H1 (cell line): ENCODE data around the gene GALNT13. TPM values are rescaled to one million over a fixed set of nuclear protein-coding genes. Genes with fewer than 3 reads are reported as not detected.

ENCODE experiments used
- CHD7 ChIP-seq: fragments of 300-600 bp; sonication (generic); IDR thresholded peaks from 2 replicates; pipeline ENCODE4 v1.7.1; 2012; ENCODE audit warnings: low read length, moderate library complexity, mild to moderate bottlenecking, inconsistent platforms; ENCODE audit not compliant: insufficient replicate concordance
- CTCF ChIP-seq, 3 experiments: IDR thresholded peaks; 1 replicate in 2 of 3; 2 replicates in 1 of 3; pipeline versions ENCODE4 v1.5.1 to v1.6.1; 2011; ENCODE audit warnings: low read length in 3 of 3, mild to moderate bottlenecking in 3 of 3, inconsistent platforms in 2 of 3, low read depth in 1 of 3, moderate library complexity in 1 of 3; ENCODE audit not compliant: insufficient read depth in 1 of 3; ENCODE audit errors: control extremely low read depth in 1 of 3
- EZH2 ChIP-seq: fragments of 200-600 bp; sonication (generic); IDR thresholded peaks from 2 replicates; pipeline ENCODE4 v1.7.1; 2012; ENCODE audit warnings: low read depth, mild to moderate bottlenecking, moderate library complexity, low read length, inconsistent platforms; ENCODE audit not compliant: severe bottlenecking
- MAFK ChIP-seq: IDR thresholded peaks from 2 replicates; pipeline ENCODE4 v1.6.1; 2012; ENCODE audit warnings: low read depth, mild to moderate bottlenecking, improper control_type of control experiment, low read length
- SIN3A ChIP-seq, 2 experiments: IDR thresholded peaks in 1 of 2; conservative IDR thresholded peaks in 1 of 2; 2 replicates each; pipeline ENCODE4 v1.6.1; 2011 to 2012; ENCODE audit warnings: low read length in 2 of 2, improper control_type of control experiment in 1 of 2, low read depth in 1 of 2, mild to moderate bottlenecking in 1 of 2
- SIRT6 ChIP-seq: IDR thresholded peaks from one replicate; pipeline ENCODE4 v1.7.1; 2012; ENCODE audit warnings: low read length, inconsistent platforms
- SP2 ChIP-seq: IDR thresholded peaks from 2 replicates; pipeline ENCODE4 v1.6.1; 2012; ENCODE audit warnings: mild to moderate bottlenecking, low read length, inconsistent platforms
- TCF12 ChIP-seq: IDR thresholded peaks from 2 replicates; pipeline ENCODE4 v1.6.1; 2011; ENCODE audit warnings: low read depth, mild to moderate bottlenecking, low read length
- TEAD4 ChIP-seq: IDR thresholded peaks from 2 replicates; pipeline ENCODE4 v1.6.1; 2012; ENCODE audit warnings: low read depth, low read length, inconsistent platforms, mixed read lengths
- YY1 ChIP-seq: IDR thresholded peaks from 2 replicates; pipeline ENCODE4 v1.6.1; 2011; ENCODE audit warnings: low read depth, mild to moderate bottlenecking, low read length
- polyA plus RNA-seq, 7 experiments: library from polyadenylated mRNA; depleted of rRNA in 3 of 7; stranded (reverse) in 5 of 7; unstranded in 2 of 7; fragments of >200 nt in 5 of 7; fragments of 200-250 nt in 2 of 7; gene quantifications; 1 replicate in 5 of 7; 2 replicates in 1 of 7; 4 replicates in 1 of 7; pipeline versions ENCODE4 v1.2.1 to v1.2.3, GENCODE V29; 2011 to 2013; ENCODE audit warnings: missing spikeins in 2 of 7, mixed read lengths in 2 of 7
- total RNA-seq: library from RNA; stranded (reverse); fragmentation: NEBNext Ultra II Directional; extraction: Animal tissue kit (Norgen Biotek cat#: 25700); gene quantifications from 2 replicates; pipeline ENCODE4 v1.2.1, GENCODE V29; 2021

Gene GALNT13
- total and polyA plus RNA-seq, 2 of the 8 experiments (the other 6 are each of a cell fraction or from before 2014, with no cell fraction given): 3.2 to 9.6 TPM

- TF ChIP-seq CHD7 (no peak), TCF12 (no peak), EZH2 (no peak), CTCF (IDR thresholded peaks at IDR 0.05; ENCODE audit: control extremely low read depth in 1 of 3, insufficient read depth in 1 of 3, low read depth in 1 of 3, low read length in 3 of 3) (no peak), TEAD4 (no peak), SIN3A (conservative IDR thresholded peaks at IDR 0.05 in 1 of 2, IDR thresholded peaks at IDR 0.05 in 1 of 2; ENCODE audit: low read depth in 1 of 2, low read length in 2 of 2) (no peak), SP2 (no peak), YY1 (no peak), MAFK (no peak), SIRT6 (no peak)
These were observed 207.2 kb downstream of the GALNT13 start (continued) for GRCh38 chr2:154078926-154079325.
